ENCODE results near the gene RGL3. TPM values are rescaled to one million over a fixed set of nuclear protein-coding genes. Genes with fewer than 3 reads are reported as not detected.

The RGL3 gene
- total RNA-seq, 1 donor from 2014 or later, result 0.49 TPM

DNA sequence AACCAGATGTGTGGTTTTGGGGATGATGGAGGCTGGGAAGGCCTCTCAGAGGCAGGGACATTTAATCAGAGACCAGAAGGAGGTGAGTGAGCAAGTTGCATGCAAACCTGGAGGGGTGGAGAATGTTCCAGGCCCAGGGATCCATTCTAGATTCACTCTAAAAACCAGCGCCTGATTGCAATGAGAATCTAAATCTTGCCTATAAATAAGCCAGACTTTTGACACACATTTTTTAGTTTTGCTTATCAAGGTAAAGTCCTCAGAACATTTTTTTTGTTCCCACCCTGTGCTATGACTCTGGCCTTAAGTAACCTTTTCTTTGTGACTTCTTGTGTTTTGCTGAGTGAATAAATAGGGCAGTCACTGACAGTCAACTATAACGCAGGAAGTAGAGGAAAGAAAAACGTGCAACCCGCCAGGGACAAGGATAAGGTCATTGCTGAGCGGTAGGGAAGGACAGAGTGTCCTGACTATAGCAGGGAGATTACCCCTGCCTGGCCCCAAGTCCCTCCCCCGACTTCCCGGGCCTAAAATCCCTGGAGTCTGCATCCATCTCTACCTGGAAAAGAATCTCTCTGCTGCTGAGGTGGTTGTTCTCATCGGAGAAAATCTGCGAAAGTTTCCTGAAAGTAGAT, 14.4 kb downstream of the RGL3 start:
- Histone ChIP-seq H3F3A (ENCODE audit: low read depth) (no peaks in the 10 kb centered on the region), H3K9me3 (ENCODE audit: low read depth) (no peaks in the 10 kb centered on the region), H2AFZ (replicated peaks) (no peak overlapping the region), H3K27me3 (no peaks in the 10 kb centered on the region), H3K79me2 (ENCODE audit: low read depth) (no peaks in the 10 kb centered on the region), H3K9ac (peak overlapping the region; percentile 34), H3K27ac (no peak overlapping the region), H3K4me3 (no peak overlapping the region), H3K4me1 (no peaks in the 10 kb centered on the region), H3K36me3 (no peaks in the 10 kb centered on the region), H3K4me2 (no peak overlapping the region), H4K20me1 (ENCODE audit: low read depth) (no peaks in the 10 kb centered on the region)
- TF ChIP-seq EZH2phosphoT487 (IDR thresholded peaks at IDR 0.05) (no peak), EZH2 (IDR thresholded peaks at IDR 0.05) (no peak)
- TF ChIP-seq, protein P1, sequence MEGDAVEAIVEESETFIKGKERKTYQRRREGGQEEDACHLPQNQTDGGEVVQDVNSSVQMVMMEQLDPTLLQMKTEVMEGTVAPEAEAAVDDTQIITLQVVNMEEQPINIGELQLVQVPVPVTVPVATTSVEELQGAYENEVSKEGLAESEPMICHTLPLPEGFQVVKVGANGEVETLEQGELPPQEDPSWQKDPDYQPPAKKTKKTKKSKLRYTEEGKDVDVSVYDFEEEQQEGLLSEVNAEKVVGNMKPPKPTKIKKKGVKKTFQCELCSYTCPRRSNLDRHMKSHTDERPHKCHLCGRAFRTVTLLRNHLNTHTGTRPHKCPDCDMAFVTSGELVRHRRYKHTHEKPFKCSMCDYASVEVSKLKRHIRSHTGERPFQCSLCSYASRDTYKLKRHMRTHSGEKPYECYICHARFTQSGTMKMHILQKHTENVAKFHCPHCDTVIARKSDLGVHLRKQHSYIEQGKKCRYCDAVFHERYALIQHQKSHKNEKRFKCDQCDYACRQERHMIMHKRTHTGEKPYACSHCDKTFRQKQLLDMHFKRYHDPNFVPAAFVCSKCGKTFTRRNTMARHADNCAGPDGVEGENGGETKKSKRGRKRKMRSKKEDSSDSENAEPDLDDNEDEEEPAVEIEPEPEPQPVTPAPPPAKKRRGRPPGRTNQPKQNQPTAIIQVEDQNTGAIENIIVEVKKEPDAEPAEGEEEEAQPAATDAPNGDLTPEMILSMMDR (IDR thresholded peaks at IDR 0.05), result no peak
- no peak for DNase-seq (ENCODE audit: low spot score)
- peak overlapping the region; percentile 24 for H3K4me3 Mint-ChIP-seq
- H3K27me3 Mint-ChIP-seq (ENCODE audit: insufficient read depth, low read depth), result peaks cover 20% of the 10 kb centered on the region
- H3K9me3 Mint-ChIP-seq, result no peaks in the 10 kb centered on the region
- H3K4me1 Mint-ChIP-seq, result peaks cover 10% of the 10 kb centered on the region
- peak overlapping the region; percentile 34 for H3K27ac Mint-ChIP-seq
- H3K36me3 Mint-ChIP-seq, result no peaks in the 10 kb centered on the region

DNA sequence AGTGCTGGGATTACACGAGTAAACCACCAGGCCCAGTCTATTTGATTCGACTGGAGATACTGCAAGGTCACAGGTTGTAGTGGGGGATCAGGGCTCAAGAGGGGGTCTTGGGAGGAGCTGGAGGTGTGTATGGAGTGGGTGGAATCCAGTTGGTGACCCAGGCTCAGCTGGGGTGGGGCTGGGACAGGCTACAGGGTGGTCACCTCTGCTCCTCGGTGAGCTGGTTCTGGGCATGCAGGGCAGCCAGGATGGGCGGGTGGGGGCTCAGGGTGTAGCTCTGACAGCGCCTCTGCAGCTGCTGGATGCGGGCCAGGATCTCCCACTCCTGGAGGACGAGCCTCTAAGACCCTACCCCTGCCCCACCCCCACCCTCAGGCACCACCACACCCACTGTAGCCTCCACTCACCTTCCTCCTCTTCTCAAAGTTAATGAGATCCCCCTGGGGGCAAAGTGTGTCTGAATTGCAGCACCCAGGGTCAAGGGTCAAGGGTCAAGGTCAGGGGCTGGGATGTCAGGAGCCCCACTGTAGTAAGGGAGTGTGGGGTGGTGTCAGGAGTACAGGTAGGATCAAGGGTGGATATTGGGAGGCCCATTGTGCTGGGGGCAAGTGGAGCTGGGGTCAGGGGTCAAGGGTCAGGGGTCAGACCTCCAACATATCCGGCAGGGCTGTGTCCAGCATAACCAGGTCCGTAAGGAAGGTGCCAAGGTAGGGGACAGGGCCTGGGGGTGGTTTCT, 17.1 kb downstream of the RGL3 start:
- Histone ChIP-seq H3K4me3 (no peak overlapping the region), H3K9ac (no peak overlapping the region), H3F3A (ENCODE audit: low read depth) (no peaks in the 10 kb centered on the region), H3K9me3 (ENCODE audit: low read depth) (no peaks in the 10 kb centered on the region), H3K4me2 (no peak overlapping the region), H2AFZ (replicated peaks) (no peak overlapping the region), H3K4me1 (no peaks in the 10 kb centered on the region), H3K27me3 (no peaks in the 10 kb centered on the region), H4K20me1 (ENCODE audit: low read depth) (no peaks in the 10 kb centered on the region), H3K79me2 (ENCODE audit: low read depth) (no peaks in the 10 kb centered on the region), H3K36me3 (no peaks in the 10 kb centered on the region), H3K27ac (no peak overlapping the region)
- peaks cover 16% of the 10 kb centered on the region for H3K27me3 Mint-ChIP-seq (ENCODE audit: insufficient read depth, low read depth)
- H3K4me3 Mint-ChIP-seq, result no peak overlapping the region
- no peak for TF ChIP-seq EZH2phosphoT487 (IDR thresholded peaks at IDR 0.05)
- no peaks in the 10 kb centered on the region for H3K9me3 Mint-ChIP-seq
- no peaks in the 10 kb centered on the region for H3K36me3 Mint-ChIP-seq
- no peak overlapping the region for H3K27ac Mint-ChIP-seq
- DNase-seq (ENCODE audit: low spot score), result no peak
- H3K4me1 Mint-ChIP-seq, result peaks cover 10% of the 10 kb centered on the region

DNA sequence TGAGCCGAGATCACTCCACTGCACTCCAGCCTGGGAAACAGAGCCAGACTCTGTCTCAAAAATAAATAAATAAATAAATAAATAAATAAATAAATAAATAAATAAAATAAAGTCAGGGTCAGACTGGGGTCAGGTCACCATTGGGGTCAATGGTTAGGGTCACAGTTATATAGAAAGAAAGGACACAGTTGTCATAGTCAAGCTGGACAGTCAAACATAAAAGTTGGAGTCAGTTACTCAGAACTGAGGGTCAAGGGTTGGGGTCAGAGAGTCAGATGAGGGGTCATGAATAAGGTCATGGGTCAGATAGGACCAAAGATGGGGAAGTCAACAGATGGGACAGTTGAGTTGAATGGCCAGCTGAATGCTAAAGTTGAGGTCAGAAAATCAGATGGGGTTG, 18.3 kb downstream of the RGL3 start:
- H3F3A ChIP-seq (ENCODE audit: low read depth), result no peaks in the 10 kb centered on the region
- no peaks in the 10 kb centered on the region for H3K79me2 ChIP-seq (ENCODE audit: low read depth)
- no peaks in the 10 kb centered on the region for H4K20me1 ChIP-seq (ENCODE audit: low read depth)
- Mint-ChIP-seq H3K4me3 (peak overlapping the region; percentile 3), H3K4me1 (peaks cover 10% of the 10 kb centered on the region), H3K9me3 (no peaks in the 10 kb centered on the region), H3K36me3 (no peaks in the 10 kb centered on the region), H3K27ac (no peak overlapping the region), H3K27me3 (ENCODE audit: insufficient read depth, low read depth) (peaks cover 16% of the 10 kb centered on the region)
- no peaks in the 10 kb centered on the region for H3K36me3 ChIP-seq
- H2AFZ ChIP-seq (replicated peaks), result no peak overlapping the region
- no peak overlapping the region for H3K9ac ChIP-seq
- H3K27me3 ChIP-seq, result no peaks in the 10 kb centered on the region
- no peak for DNase-seq (ENCODE audit: low spot score)
- no peak overlapping the region for H3K4me2 ChIP-seq
- no peaks in the 10 kb centered on the region for H3K9me3 ChIP-seq (ENCODE audit: low read depth)
- H3K27ac ChIP-seq, result no peak overlapping the region
- H3K4me1 ChIP-seq, result no peaks in the 10 kb centered on the region
- no peak overlapping the region for H3K4me3 ChIP-seq
- TF ChIP-seq EZH2 (IDR thresholded peaks at IDR 0.05), result no peak
- TF ChIP-seq, protein P1 (IDR thresholded peaks at IDR 0.05), result no peak
- no peak for TF ChIP-seq EZH2phosphoT487 (IDR thresholded peaks at IDR 0.05)

DNA sequence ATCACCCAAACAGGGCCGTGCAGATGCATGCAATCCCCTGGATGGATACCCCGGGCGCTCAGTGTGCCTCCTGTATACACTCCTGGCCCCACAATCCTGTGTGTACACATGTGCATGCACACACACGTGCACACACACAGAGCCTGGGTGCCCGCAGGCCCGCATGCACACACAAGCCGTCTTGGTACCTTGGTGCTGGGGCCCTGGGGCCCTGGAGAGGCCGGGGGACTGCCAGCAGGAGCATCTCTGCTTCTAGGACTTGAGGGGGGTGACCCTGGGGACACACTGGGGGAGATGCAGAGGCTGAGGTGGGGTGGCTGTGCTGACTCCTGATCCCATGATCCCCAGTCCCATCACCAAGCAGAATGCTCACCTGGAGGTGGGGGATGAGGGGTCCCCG, 19.4 kb downstream of the RGL3 start:
- H3K36me3 Mint-ChIP-seq, result no peaks in the 10 kb centered on the region
- no peak for DNase-seq (ENCODE audit: low spot score)
- Histone ChIP-seq H3K79me2 (ENCODE audit: low read depth) (no peaks in the 10 kb centered on the region), H3K4me3 (no peak overlapping the region), H4K20me1 (ENCODE audit: low read depth) (no peaks in the 10 kb centered on the region), H3K4me2 (no peak overlapping the region), H2AFZ (replicated peaks) (no peak overlapping the region), H3K9me3 (ENCODE audit: low read depth) (no peaks in the 10 kb centered on the region), H3K36me3 (no peaks in the 10 kb centered on the region), H3K27me3 (no peaks in the 10 kb centered on the region), H3K9ac (no peak overlapping the region), H3F3A (ENCODE audit: low read depth) (no peaks in the 10 kb centered on the region), H3K27ac (no peak overlapping the region), H3K4me1 (no peaks in the 10 kb centered on the region)
- H3K4me1 Mint-ChIP-seq, result peaks cover 4% of the 10 kb centered on the region
- no peak overlapping the region for H3K27ac Mint-ChIP-seq
- TF ChIP-seq, protein P1 (IDR thresholded peaks at IDR 0.05), result no peak
- TF ChIP-seq EZH2phosphoT487 (IDR thresholded peaks at IDR 0.05) (no peak), EZH2 (IDR thresholded peaks at IDR 0.05) (no peak)
- H3K9me3 Mint-ChIP-seq, result no peaks in the 10 kb centered on the region
- no peak overlapping the region for H3K4me3 Mint-ChIP-seq
- peaks cover 13% of the 10 kb centered on the region for H3K27me3 Mint-ChIP-seq (ENCODE audit: insufficient read depth, low read depth)
